Fibroblast of villous mesenchyme (primary cell): Measurements from ENCODE around the gene CCDC14. TPM values are rescaled to one million over a fixed set of nuclear protein-coding genes. Genes with fewer than 3 reads are reported as not detected.

Experiments
- DNase-seq: peaks from one replicate; pipeline ENCODE4 v3.0.0-alpha.2; 2010; ENCODE audit warnings: low read depth
- H3K4me3 ChIP-seq: 2 replicates; pipeline ENCODE4 v1.5.1; 2011; ENCODE audit warnings: low read depth, mild to moderate bottlenecking, low read length
- total RNA-seq: library from RNA; depleted of rRNA; stranded (reverse); fragments of >200 nt; gene quantifications from 2 replicates; pipeline ENCODE4 v1.2.3, GENCODE V29; 2012
- TF ChIP-seq, protein P1 (sequence below): IDR thresholded peaks from 2 replicates; pipeline ENCODE4 v1.5.1; 2012; ENCODE audit warnings: low read depth, mild to moderate bottlenecking, low read length; ENCODE audit not compliant: insufficient read depth

CCDC14 gene
- total RNA-seq, 1 donor: 130 TPM

DNA sequence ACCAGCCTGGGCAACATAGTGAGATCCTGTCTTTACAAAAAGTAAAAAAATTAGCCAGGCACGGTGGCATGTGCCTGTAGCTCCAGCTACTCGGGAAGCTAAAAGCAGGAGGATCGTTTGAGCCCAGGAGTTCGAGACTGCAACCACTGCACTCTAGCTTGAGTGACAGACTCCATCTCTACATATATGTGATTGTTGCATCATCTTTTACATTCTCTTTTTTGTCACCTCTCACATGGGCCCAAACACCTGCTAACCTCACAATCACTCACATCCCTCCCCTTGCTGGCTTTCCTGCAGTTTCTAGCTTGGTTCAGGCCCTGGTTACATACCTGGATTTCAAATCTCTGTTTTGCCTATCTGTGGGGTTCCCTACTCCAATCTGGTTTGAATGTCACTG lies 96.3 kb downstream of the CCDC14 start:
- H3K4me3 ChIP-seq: no peak overlapping the region
- TF ChIP-seq, protein P1, sequence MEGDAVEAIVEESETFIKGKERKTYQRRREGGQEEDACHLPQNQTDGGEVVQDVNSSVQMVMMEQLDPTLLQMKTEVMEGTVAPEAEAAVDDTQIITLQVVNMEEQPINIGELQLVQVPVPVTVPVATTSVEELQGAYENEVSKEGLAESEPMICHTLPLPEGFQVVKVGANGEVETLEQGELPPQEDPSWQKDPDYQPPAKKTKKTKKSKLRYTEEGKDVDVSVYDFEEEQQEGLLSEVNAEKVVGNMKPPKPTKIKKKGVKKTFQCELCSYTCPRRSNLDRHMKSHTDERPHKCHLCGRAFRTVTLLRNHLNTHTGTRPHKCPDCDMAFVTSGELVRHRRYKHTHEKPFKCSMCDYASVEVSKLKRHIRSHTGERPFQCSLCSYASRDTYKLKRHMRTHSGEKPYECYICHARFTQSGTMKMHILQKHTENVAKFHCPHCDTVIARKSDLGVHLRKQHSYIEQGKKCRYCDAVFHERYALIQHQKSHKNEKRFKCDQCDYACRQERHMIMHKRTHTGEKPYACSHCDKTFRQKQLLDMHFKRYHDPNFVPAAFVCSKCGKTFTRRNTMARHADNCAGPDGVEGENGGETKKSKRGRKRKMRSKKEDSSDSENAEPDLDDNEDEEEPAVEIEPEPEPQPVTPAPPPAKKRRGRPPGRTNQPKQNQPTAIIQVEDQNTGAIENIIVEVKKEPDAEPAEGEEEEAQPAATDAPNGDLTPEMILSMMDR: no peak
- no peak for DNase-seq

Other genes starting within 250 kb of the CCDC14 start
- gene MYLK, start 76.9 kb downstream of the CCDC14 start, total RNA-seq: 558 and 807 TPM in 2 replicates
- gene ROPN1, start 30.9 kb upstream of the CCDC14 start, total RNA-seq: under 0.01 TPM in 1 of 2 replicates, not detected in the other
- gene KALRN, start 72.1 kb upstream of the CCDC14 start, total RNA-seq: 5.5 and 7.3 TPM in 2 replicates